GM21526 (cell line): ENCODE results near the gene MCM7.
A peak's percentile ranks its signal among the peaks of the same experiment; 100 is the strongest.

Experiments used
- ATAC-seq: cut with Tn5 transposase; IDR thresholded peaks from one replicate; pipeline ENCODE4 v1.9.1; 2021; ENCODE audit warnings: moderate library complexity; ENCODE audit not compliant: unreplicated experiment, low FRiP score

MCM7 gene

GRCh38 chr7:100124301-100125230 is 23.4 kb upstream of the MCM7 start:
- no peak for ATAC-seq

GRCh38 chr7:100122568-100122967 is 21.4 kb upstream of the MCM7 start:
- ATAC-seq = no peak

GRCh38 chr7:100122067-100122466 is 20.9 kb upstream of the MCM7 start:
- ATAC-seq = no peak

GRCh38 chr7:100120733-100121036 is 19.5 kb upstream of the MCM7 start:
- no peak for ATAC-seq

- ATAC-seq = peak; percentile 19
Observed at GRCh38 chr7:100119970-100120732, 19.0 kb upstream of the MCM7 start.

- ATAC-seq = peak; percentile 69
Observed at GRCh38 chr7:100119072-100119969, 18.1 kb upstream of the MCM7 start, which contains the start of the genes CNPY4 and TAF6. Gene CNPY4 (plus strand): TSS chr7:100119634. CDS start chr7:100119745, 111 bp downstream. Gene TAF6 (minus strand): TSS chr7:100119358. CDS start chr7:100114209, 5,149 bp downstream.

GRCh38 chr7:100118388-100119071 is 17.3 kb upstream of the MCM7 start:
- ATAC-seq = no peak

GRCh38 chr7:100115026-100115425 is 13.8 kb upstream of the MCM7 start:
- ATAC-seq = no peak

GRCh38 chr7:100111914-100112313 is 10.7 kb upstream of the MCM7 start:
- no peak for ATAC-seq

GRCh38 chr7:100111156-100111555 is 10.0 kb upstream of the MCM7 start:
- no peak for ATAC-seq

GRCh38 chr7:100109521-100110163 is 8.4 kb upstream of the MCM7 start:
- no peak for ATAC-seq

GRCh38 chr7:100107890-100108289 is 6.7 kb upstream of the MCM7 start:
- ATAC-seq = no peak

GRCh38 chr7:100107125-100107737 is 6.0 kb upstream of the MCM7 start:
- no peak for ATAC-seq

- no peak for ATAC-seq
Observed at GRCh38 chr7:100106633-100107032, 5.4 kb upstream of the MCM7 start.

- ATAC-seq = no peak
Observed at GRCh38 chr7:100105534-100105933, 4.3 kb upstream of the MCM7 start.

- ATAC-seq = no peak
Observed at GRCh38 chr7:100102950-100103840, 2.0 kb upstream of the MCM7 start.

GRCh38 chr7:100100420-100101015 is 679 bp downstream of the MCM7 start:
- peak; percentile 57 for ATAC-seq

GRCh38 chr7:100099452-100099851 is 1.7 kb downstream of the MCM7 start:
- ATAC-seq = no peak
